A673 (cell line): ENCODE results near the gene TSHZ2.

Source experiments
- EZH2 ChIP-seq: fragments of 200-600 bp; sonication (generic); IDR thresholded peaks from 2 replicates; pipeline ENCODE4 v1.6.1; 2017; ENCODE audit warnings: borderline replicate concordance, low read depth, mild to moderate bottlenecking, mixed read lengths, antibody characterized with exemption, low read length; ENCODE audit not compliant: poor library complexity, severe bottlenecking
- TF ChIP-seq, protein P1 (sequence below): fragments of 300-800, 200-600 bp; sonication (generic); conservative IDR thresholded peaks from 2 replicates; pipeline ENCODE4 v1.5.1; 2017; ENCODE audit warnings: low read depth, mild to moderate bottlenecking, antibody characterized with exemption, low read length, moderate library complexity, mixed read lengths

DNA sequence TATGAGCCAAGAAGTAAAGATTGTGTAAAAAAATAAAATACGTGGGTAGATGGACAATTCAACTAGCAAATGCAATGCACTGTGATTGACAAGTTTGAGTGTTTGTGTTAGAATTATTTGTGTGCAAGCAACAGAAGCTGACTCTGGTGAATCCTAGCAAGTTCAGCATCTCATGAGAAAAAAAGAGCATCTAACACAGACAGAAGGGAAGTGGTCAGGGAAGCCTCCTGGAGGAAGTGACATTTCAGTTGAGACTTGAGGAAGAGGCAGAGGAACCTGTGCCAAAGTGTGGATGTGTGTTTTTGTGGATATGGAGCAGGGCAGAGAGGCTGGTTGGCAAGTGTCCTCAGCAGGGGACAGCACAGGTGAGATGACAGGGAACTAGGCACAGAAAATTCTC, 372.7 kb downstream of the TSHZ2 start:
- TF ChIP-seq, protein P1, sequence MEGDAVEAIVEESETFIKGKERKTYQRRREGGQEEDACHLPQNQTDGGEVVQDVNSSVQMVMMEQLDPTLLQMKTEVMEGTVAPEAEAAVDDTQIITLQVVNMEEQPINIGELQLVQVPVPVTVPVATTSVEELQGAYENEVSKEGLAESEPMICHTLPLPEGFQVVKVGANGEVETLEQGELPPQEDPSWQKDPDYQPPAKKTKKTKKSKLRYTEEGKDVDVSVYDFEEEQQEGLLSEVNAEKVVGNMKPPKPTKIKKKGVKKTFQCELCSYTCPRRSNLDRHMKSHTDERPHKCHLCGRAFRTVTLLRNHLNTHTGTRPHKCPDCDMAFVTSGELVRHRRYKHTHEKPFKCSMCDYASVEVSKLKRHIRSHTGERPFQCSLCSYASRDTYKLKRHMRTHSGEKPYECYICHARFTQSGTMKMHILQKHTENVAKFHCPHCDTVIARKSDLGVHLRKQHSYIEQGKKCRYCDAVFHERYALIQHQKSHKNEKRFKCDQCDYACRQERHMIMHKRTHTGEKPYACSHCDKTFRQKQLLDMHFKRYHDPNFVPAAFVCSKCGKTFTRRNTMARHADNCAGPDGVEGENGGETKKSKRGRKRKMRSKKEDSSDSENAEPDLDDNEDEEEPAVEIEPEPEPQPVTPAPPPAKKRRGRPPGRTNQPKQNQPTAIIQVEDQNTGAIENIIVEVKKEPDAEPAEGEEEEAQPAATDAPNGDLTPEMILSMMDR: no peak
- TF ChIP-seq EZH2: no peak
